Activated naive CD4-positive, alpha-beta T cell (primary cell): Measurements from ENCODE around the gene KLF11.

ENCODE experiments used
- DNase-seq, 4 experiments: peaks; one replicate each; lab custom pipeline; 2025; lab: John Stamatoyannopoulos, UW

Gene KLF11

DNA sequence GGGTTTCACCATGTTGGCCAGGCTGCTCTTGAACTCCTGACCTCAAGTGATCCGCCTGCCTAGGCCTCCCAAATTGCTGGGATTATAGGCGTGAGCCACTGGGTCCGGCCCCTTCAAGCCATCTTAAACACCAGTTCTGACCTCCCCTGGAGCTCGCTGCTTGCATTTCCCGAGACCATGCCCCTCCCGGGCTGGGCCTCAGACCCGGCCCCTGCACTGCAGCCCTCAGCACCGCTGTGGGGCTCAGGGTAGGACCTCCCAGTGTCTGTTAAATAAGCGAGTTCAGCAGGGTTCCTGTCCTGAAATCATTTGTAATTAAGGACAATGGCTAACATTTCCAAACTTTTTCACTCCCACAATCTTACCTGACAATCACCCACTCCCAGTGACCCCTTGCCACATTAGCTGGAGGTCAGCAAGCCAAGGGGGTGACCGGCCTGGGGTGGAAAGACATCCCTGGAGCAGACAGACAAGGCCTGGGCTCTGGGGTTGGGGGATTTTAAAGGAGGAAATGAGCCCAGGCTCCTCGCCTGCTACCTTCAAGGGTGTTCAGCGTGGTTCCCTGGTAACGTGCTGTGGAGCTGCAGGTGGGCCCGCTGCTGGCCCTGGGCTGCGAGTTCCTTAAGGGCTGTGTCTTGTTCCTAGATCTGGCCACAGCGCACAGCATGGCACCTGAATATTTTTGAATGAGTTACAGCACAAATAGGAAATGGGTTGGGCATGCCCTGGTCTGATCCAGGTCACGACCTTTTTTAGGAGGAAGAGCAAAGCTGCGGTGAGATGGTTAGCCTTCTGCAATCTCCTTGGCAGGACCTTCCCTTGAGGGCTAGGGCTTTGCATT is 21.8 kb downstream of the KLF11 start:
- DNase-seq: no peak

DNA sequence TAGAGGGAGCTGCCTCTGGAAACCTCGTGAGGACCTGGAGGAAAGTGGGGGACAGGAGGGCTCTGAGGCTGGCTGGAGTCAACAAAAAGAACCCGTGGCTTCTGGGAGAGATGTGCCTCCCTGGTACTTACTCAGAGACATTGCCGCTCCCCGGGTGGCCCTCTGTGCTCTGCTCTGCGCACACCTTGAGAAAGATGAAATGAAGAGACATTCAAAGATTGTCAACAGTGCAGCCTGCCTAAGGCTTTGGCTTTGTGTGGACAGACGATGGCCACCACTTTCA is 22.4 kb downstream of the KLF11 start:
- no peak for DNase-seq

DNA sequence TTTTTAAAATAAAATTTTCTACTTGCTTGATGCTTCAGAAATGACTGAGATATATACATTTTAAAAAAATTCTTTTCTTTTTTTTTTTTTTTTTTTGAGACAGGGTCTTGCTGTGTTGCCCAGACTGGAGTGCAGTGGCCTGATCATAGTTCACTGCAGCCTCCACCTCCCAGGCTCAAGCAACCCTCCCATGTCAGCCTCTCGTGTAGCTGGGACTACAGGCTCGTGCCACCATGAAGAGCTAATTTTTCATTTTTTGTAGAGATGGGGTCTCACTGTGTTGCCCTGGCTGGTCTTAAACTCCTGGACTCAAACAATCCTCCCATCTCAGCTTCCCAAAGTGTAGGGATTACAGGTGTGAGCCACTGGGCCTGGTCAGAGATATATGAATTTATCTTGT is 24.0 kb downstream of the KLF11 start:
- no peak for DNase-seq

DNA sequence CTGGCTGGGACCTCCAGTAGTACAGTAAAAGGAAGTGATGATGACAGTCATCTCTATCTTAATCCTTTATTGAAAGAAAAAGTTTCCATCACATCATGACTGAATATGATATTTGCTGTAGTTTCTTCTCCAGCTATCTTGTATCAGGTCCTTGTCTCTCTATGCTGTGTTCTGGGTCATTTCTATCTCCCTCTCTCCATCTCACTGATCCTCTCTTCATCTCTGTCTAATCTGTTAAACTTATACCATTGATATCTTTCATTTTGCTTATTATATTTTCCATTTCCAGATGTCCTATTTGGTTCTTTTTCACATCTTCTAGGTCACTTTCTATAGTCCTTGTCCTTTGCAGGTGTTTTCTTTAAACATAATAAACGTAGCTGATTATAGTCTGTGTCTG is 24.5 kb downstream of the KLF11 start:
- DNase-seq: no peak

DNA sequence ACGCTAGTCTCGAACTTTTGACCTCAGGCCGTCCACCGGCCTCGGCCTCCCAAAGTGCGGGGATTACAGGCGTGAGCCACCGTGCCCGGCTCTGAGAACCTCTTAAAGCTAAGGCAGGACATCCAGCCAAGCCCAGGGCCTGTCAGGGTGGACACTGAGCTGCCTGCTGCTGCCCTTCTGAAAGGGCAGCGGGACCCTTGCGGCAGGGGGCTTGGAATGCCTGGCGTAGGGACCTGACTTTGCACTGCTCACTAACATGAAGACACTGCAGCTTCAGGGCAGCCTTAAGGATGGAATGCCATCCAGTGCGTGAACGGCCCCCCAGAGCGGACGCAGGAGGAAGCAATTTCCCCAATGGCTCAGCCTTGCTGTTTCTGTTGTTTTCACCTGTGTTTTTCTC is 27.8 kb downstream of the KLF11 start:
- no peak for DNase-seq

DNA sequence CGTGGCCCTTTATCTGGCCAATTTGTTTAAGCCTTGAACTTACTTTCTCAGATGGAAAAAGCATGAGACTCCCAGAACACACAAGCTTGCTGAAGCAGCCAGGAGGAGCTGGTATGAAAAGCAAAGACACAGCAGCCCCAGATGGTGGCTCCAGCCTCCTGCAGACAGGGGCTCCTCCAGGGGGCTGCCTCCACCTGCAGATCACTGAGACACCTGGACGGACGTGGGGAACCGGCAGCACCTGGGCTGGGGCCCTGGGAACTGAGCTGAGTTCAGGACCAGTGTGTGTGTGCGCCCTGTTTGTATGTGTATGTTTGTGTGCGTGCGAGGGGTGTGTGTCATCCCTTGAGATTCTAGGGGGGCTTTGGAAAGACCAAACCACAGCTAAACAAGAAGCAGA is 28.2 kb downstream of the KLF11 start:
- no peak for DNase-seq

DNA sequence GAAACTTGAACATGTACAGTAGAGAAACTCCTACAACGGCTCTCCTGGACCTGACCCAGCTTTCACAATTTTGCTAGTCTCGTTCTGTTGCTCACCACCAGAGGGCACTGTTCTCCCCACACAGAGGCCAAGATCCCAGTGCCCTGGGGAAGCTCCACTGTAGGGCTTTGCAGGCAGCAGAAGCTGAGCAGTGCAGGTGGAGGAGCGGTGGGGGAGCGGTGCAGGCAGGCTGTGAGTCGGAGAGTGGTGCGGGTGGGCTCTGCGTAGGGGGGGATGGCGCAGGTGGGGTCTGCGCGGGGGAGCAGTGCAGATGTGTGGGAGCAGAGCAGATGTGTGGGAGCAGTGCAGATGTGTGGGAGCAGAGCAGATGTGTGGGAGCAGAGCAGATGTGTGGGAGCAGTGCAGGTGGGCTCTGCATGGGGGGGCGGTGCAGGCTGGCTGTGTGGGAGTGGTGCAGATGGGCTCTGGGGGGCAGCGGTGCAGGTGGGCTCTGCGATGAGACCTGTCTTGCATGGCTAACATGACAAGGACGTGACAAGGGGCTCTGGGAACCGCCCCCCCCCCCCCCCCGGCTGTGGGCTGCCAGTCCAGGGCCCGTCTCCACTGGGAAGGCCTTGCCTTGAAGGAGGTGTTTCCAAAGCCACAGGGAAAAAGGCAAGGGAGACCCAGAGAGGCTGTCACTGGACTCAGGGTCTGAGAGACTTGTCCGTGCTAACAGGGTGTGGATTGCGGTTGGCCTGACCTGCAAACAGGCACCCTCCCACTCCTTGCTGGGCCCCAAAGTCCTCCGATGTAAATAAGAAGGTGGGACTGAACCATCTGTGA is 29.5 kb downstream of the KLF11 start:
- peak; percentile 37 to 58 (median 42) for DNase-seq

DNA sequence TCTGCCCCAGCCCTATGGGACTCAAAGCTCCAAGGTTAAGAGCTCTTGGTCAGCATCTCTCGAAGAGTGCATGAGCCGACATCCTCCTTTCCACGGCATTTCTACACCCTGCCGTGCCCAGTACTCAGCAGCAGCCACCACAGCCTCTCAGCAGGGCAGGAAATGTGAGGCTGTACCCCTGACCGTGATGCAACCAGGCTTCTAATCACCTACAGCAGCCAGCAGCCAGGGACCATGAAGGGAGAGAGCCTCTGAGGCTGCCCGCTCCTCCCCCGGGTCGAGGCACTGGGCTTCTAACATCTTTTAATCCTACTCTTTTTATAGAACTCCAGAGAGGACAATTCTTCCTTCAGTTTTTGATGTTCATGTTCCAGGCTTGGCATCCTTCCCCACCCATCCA is 30.4 kb downstream of the KLF11 start:
- no peak for DNase-seq

DNA sequence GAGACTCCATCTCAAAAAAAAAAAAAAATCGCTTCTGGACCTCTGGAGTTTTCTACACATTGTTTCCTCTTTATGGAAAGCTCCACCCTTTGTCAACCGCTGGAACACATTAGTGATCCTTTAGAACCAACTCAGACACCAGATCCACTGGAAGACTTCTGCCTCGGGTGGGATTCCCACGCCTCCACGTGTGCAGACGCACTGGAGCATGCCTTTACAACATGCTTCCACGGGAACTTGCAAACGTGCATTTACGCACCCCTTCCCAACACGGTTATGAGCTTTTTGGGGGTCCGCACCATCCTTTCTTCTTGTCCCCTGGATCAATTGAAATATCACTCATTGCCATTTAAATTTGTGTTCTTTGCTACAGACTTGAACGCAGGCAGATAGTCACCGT is 31.8 kb downstream of the KLF11 start:
- no peak for DNase-seq

DNA sequence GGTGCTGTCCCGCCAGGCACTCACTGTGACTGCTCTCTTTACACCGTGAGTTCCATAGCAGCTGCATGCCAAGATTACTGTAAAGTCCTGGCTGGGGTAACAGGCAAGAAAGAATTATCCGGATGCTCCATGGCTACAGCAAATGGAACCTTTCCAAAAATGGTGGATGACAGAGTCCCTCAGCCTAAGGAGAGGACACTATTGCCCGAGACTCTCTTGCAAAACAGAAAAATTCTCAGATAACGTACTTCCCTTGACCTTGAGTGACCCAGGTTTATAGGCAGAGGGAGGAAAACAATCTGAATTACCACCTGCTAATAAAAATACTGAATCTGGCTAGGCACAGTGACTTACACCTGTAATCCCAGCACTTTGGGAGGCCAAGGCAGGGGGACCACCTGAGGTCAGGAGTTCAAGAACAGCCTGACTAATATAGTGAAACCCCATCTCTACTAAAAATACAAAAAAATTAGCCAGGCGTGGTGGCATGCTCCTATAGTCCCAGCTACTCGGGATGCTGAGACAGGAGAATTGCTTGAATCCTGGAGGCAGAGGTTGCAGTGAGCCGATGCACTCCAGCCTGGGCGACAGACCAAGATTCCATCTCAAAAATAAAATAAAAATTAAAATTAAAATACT is 32.3 kb downstream of the KLF11 start:
- no peak for DNase-seq

DNA sequence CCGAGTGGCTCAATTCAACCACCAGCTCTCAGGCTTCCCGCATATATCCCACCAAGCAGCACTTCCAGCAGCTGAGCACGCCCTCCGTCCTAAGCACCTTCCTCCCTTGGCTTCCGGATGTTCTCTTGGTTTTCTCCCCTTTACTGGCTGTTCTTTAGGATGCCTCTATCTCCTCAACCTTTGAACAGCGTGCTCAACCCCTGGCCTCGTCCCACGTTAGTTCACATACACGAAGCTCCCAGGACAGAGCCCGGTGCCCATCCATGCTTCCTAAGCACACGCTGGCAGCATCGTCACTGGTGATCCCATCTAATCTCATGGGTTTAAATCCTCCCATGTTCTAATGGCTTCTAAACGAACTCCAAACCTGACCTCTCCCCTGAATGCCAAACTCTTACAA is 33.2 kb downstream of the KLF11 start:
- DNase-seq: no peak

DNA sequence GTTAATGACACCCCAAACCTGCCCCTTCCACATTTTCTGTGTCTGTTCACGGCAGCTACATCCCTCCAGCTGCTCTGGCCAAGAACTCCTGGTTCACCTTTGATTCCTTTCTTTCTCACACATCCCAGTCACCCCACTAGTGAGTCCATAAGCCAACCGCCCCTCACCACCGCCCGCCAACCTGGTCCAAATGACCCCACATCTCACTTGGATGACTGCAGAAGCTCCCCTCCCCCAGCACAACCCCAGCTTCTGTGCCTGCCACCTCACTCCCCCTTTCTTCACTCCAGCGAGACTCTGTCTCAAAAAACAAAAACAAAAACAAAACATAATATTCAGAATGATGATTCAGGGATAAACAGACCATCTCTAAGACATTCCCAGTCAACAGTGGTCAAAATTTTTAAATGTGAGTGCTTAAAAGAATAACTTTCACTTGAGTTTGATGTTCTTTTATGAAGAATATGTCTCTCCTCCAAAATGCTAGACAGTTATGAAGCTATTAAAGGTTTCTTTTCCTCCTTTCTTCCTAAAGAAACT is 33.7 kb downstream of the KLF11 start:
- DNase-seq: no peak

DNA sequence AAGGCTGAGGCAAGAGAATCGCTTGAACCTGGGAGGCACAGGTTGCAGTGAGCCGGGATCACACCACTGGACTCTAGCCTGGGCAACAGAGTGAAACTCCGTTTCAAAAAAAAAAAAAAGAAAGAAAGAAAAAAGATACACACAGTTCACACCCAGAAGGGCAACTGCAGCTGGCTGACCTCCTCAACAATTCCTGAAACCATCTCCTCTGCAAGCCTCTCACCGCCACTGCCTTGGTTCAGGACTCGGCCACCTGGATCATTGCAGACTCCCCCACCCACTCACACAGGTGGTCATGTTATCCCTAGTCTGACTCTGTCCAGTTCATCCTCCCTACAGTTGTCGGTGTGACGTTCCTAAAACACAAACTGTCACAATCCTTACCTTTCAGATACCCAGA is 34.7 kb downstream of the KLF11 start:
- DNase-seq: no peak

DNA sequence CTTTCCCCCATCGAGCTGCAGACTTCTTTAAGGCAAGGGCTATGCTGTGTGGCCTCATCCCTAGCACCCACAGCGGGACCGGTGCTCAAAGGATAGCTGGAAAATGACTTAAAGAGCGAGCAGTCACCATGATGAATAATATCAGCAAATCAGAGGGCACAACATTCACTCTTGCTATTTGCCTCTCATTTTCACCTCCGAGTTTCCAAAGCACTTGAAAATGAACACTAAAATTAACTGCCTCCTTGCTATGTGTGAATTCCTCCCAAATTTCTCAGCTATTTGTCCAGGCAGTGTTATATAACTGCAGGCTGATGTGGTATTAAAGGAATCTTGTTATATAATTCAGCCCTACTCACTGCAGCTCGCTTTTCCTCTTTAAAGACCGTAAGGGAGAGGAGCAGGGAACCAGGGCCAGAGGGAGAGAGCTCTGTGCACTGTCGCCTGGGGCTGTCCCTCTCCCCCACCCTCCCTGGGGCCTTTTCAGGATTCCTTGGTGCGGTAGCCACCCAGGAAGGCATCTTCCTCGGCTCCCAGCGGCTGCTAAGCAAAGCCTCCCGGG is 35.4 kb downstream of the KLF11 start:
- DNase-seq: no peak

DNA sequence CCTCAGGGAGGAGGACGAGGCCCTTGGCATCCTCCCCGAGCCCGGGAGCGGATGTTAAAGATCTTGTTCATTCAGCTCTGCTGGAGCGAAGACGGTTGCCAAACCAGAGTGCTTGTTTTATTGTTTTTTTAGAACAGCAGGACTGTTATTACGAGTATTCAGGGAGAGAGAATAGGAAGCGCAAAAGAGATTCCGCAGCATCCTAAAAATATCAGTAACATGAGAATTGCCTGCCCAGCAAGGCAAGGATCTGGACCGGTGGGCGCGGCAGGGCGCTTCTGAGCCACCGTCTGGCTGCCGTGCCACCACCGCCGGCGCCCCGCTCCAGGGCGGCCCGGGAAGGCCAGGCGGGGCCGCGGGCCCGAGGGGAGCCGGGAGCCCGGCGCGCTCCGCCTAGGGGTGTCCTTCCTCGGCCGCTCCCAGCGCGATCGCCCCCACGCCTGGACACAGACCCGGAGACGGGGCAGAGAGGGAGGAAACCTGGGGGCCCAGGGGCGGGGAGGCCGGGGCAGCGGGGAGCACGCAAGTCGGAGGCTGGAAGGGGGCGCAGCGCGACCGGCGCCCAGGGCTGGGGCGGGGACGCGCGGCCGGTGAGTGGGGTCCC is 36.0 kb downstream of the KLF11 start:
- DNase-seq: no peak

DNA sequence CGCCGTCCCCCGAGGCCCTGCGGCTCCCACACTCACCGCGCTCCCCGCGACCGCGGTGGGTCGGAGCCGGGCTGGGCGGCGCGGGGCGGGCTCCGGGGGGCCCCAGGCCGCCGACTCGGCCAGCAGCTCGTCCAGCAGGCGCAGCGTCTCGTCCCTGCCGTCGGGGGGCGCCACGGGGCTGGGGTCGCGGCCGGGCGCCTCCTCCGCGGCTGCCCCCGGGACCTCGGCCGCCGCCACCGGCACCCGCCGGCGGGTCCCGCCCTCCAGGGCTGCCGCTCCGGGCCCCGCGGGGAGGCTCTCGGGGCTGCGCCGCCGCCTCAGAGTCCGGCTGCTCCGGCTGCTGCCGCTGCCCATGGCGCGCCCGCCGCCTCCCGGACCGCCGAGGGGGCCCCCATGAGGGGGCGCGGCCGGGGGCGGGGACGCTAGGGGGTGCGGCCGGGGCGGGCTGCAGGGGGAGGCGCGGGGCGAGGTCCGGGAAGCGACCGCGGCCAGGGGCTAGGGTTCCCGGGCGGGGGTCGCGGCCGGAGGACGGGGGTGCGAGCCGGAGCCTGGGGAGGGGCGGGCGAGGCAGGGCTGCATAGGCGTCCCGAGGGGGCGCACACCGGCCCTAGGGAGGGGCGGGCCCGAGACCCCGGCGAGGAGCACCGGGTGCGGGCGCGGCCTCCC is 36.7 kb downstream of the KLF11 start, which contains the start of gene CYS1:
TSS of gene CYS1 (minus strand) at position 542 of the 666 bp plus-strand sequence. CDS start at position 354, 188 bp downstream.
- no peak for DNase-seq

DNA sequence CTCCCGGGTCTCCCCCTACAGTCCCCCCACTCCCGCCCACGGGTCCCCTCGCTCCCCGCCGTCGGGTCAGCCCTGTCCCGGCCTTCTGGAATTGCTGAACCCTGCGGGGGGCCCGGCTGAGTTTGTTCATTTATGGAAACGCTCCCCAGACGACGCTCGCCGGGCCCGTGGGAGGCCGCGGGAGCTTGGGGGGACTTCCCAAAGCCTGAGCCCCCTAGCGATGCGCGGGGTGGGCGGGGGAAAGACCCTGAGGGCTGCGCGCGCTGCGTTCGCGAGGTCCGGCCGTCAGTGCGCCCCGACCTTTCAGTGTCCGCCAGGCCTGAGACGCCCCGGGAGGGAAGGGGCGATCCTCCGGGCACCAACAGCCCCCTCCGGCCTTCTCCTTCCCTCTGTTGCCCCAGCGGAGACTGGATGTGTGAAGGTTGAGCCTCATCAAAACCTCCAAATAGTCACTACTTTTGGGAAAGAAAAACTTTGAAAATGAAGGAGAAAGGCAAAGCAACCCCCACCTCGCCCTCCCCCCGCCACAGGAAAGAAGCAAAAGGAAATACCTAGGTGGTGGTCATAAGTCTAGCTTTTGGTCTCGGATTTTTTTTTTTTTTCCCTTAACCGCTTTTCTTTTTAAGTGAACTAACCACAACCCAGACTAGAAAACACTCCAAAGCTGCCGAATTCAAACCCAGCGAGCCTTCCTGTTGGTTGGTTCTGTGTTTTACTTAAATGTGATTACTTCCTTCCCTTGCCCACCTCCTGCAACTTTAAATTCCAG is 37.4 kb downstream of the KLF11 start:
- no peak for DNase-seq

DNA sequence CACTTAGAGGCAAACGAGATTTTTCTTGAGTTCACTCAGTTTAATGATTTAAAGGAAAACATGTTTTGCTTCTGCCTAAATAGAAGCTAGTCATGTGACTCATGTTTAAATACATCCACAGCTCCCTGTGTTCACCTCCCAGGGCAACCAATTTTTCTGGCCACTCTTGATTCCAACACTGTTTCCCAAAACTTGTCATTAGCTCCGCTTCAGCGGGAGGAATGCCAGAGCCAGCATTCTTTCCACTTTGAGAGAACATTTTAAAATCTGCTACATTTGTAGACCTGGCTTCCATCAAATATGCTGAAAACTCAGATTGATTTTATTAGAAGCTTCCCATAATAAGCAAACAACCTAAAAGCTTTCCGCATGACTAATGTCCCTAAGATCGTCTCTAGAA is 39.7 kb downstream of the KLF11 start:
- no peak for DNase-seq

DNA sequence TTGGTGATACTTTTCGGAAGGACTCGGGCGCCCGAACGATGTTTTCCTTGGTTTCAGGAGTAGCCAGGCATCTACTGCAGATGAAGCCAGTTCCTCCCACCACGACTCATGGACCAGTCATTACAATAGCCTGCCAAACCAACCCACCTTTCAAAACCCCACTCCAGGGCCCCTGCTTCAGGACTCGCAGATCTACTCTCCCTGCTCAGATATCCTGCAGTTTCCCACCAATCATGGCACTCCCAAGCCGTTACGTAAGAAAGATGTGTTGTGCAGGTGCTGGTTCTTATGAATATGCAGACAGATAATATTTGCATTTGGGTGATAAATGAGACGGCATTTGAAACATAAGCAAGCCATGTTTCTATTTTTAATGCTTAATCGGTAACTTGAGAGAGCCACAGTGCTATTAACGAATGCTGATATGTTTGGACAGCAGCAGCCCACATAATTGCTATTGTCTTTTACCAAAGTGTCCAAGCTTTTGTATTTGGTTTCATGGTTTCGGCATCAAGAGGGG is 40.4 kb downstream of the KLF11 start:
- no peak for DNase-seq

DNA sequence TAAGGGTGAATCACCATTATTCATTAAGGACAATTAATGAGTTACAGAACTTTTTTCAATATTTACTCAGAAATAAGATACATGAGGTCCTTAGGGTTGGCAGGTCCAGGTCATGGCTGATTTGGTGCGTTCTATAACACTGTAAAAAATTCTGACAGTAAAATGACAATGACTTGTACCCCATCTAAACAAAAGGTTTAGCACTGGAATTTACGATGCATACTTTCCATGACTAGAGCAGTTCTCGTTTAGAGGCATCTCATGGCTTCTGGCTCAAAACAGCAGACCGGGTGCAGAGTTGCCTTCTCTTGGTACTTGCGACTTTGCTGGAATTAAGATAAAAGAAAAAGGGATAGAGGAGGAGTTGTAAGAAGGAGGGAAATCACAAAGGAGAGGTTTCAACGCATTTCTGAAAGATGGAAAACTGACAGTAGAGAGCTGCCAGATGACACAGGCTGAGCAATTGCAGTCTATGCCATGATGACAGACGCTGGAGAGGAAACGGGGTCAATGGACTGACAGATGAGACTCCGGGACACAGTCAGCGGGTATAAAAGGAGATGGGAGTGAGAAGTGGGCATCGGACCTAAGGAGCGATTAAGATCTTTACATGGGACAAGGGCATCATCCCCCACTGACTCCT is 41.0 kb downstream of the KLF11 start:
- no peak for DNase-seq
